HG03175 (cell line): Measurements from ENCODE around the gene ASH1L.
"Not testable (repeated sequence)": the region's sequence is repeated elsewhere in the genome, so short reads cannot be mapped to it uniquely, and the experiment has no call there.

Experiments used
- ATAC-seq: cut with Tn5 transposase; IDR thresholded peaks from one replicate; pipeline ENCODE4 v1.9.1; 2021; ENCODE audit warnings: mild to moderate bottlenecking, moderate library complexity; ENCODE audit not compliant: unreplicated experiment

ASH1L gene

GRCh38 chr1:155309423-155310021, 253.1 kb downstream of the ASH1L start:
- ATAC-seq = no peak

GRCh38 chr1:155308493-155309422, 253.8 kb downstream of the ASH1L start, which contains the start of gene FDPS:
TSS of gene FDPS (plus strand) at chr1:155308866. CDS start at chr1:155309790, 924 bp downstream.
- peak; percentile 95 for ATAC-seq

- no peak for ATAC-seq
Measured at GRCh38 chr1:155307247-155307740, 255.3 kb downstream of the ASH1L start.

- no peak for ATAC-seq
Measured at GRCh38 chr1:155305881-155306391, 256.7 kb downstream of the ASH1L start.

- no peak for ATAC-seq
Measured at GRCh38 chr1:155304558-155305063, 258.0 kb downstream of the ASH1L start.

GRCh38 chr1:155301342-155301841, 261.2 kb downstream of the ASH1L start, which contains the start of gene PKLR:
TSS of gene PKLR (minus strand) at chr1:155301438. CDS start at chr1:155301395, 43 bp downstream.
- no peak for ATAC-seq

- ATAC-seq = no peak
Measured at GRCh38 chr1:155300553-155301329, 261.9 kb downstream of the ASH1L start.

- ATAC-seq = no peak
Measured at GRCh38 chr1:155300024-155300423, 262.6 kb downstream of the ASH1L start.

- no peak for ATAC-seq
Measured at GRCh38 chr1:155297384-155297783, 265.2 kb downstream of the ASH1L start.

- no peak for ATAC-seq
Measured at GRCh38 chr1:155296661-155297060, 265.9 kb downstream of the ASH1L start.

- no peak for ATAC-seq
Measured at GRCh38 chr1:155295942-155296267, 266.7 kb downstream of the ASH1L start.

- ATAC-seq = no peak
Measured at GRCh38 chr1:155295183-155295941, 267.2 kb downstream of the ASH1L start.

- no peak for ATAC-seq
Measured at GRCh38 chr1:155294520-155295182, 268.0 kb downstream of the ASH1L start.

- no peak for ATAC-seq
Measured at GRCh38 chr1:155293086-155293749, 269.4 kb downstream of the ASH1L start.

GRCh38 chr1:155291006-155291405, 271.6 kb downstream of the ASH1L start:
- not testable (repeated sequence) for ATAC-seq

GRCh38 chr1:155287987-155288543, 274.5 kb downstream of the ASH1L start:
- ATAC-seq = no peak

GRCh38 chr1:155286544-155286943, 276.1 kb downstream of the ASH1L start:
- ATAC-seq = no peak

- no peak for ATAC-seq
Measured at GRCh38 chr1:155285631-155286044, 277.0 kb downstream of the ASH1L start.
